ENCODE measurements around the gene TNRC6B. TPM values are rescaled to one million over a fixed set of nuclear protein-coding genes. Genes with fewer than 3 reads are reported as not detected.

TNRC6B gene
- polyA plus RNA-seq, 1 donor from 2014 or later, result 7.6 TPM

GRCh38 chr22:40231618-40232313 lies 54.0 kb downstream of the TNRC6B start:
- peaks cover 69% of the 10 kb centered on the region for H3K79me2 ChIP-seq (replicated peaks; ENCODE audit: insufficient read depth, low read length)
- no peak overlapping the region for H3K27ac ChIP-seq (ENCODE audit: low read length)
- no peak for TF ChIP-seq EZH2 (IDR thresholded peaks at IDR 0.05; ENCODE audit: borderline replicate concordance, insufficient read depth, low read length, poor library complexity, severe bottlenecking)
- TF ChIP-seq, protein P1, sequence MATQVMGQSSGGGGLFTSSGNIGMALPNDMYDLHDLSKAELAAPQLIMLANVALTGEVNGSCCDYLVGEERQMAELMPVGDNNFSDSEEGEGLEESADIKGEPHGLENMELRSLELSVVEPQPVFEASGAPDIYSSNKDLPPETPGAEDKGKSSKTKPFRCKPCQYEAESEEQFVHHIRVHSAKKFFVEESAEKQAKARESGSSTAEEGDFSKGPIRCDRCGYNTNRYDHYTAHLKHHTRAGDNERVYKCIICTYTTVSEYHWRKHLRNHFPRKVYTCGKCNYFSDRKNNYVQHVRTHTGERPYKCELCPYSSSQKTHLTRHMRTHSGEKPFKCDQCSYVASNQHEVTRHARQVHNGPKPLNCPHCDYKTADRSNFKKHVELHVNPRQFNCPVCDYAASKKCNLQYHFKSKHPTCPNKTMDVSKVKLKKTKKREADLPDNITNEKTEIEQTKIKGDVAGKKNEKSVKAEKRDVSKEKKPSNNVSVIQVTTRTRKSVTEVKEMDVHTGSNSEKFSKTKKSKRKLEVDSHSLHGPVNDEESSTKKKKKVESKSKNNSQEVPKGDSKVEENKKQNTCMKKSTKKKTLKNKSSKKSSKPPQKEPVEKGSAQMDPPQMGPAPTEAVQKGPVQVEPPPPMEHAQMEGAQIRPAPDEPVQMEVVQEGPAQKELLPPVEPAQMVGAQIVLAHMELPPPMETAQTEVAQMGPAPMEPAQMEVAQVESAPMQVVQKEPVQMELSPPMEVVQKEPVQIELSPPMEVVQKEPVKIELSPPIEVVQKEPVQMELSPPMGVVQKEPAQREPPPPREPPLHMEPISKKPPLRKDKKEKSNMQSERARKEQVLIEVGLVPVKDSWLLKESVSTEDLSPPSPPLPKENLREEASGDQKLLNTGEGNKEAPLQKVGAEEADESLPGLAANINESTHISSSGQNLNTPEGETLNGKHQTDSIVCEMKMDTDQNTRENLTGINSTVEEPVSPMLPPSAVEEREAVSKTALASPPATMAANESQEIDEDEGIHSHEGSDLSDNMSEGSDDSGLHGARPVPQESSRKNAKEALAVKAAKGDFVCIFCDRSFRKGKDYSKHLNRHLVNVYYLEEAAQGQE (IDR thresholded peaks at IDR 0.05; ENCODE audit: borderline replicate concordance), result peak; percentile 64
- H3K4me2 ChIP-seq (ENCODE audit: low read length), result no peak overlapping the region
- H3K27me3 ChIP-seq (ENCODE audit: insufficient read depth, low read depth, low read length), result no peaks in the 10 kb centered on the region
- H3K4me3 ChIP-seq (ENCODE audit: low read length), result no peak overlapping the region
- H3K36me3 ChIP-seq (ENCODE audit: insufficient read depth, low read length), result no peaks in the 10 kb centered on the region
- H4K20me1 ChIP-seq (ENCODE audit: insufficient read depth), result peaks cover 4% of the 10 kb centered on the region
- peaks cover 7% of the 10 kb centered on the region for H3F3A ChIP-seq (ENCODE audit: insufficient read depth, low read length, poor library complexity, severe bottlenecking)
- H3K9ac ChIP-seq (ENCODE audit: low read length), result no peak overlapping the region
- no peaks in the 10 kb centered on the region for H3K9me3 ChIP-seq (ENCODE audit: low read length)
- H2AFZ ChIP-seq (ENCODE audit: low read depth, low read length), result no peak overlapping the region
- no peaks in the 10 kb centered on the region for H3K9me2 ChIP-seq (ENCODE audit: insufficient read depth, low read length)

GRCh38 chr22:40232624-40233023 lies 54.9 kb downstream of the TNRC6B start:
- H2AFZ ChIP-seq (ENCODE audit: low read depth, low read length), result no peak overlapping the region
- H3K27ac ChIP-seq (ENCODE audit: low read length), result no peak overlapping the region
- no peaks in the 10 kb centered on the region for H3K9me3 ChIP-seq (ENCODE audit: low read length)
- H3K36me3 ChIP-seq (ENCODE audit: insufficient read depth, low read length), result no peaks in the 10 kb centered on the region
- no peak overlapping the region for H3K4me2 ChIP-seq (ENCODE audit: low read length)
- H3K9ac ChIP-seq (ENCODE audit: low read length), result no peak overlapping the region
- no peaks in the 10 kb centered on the region for H3K9me2 ChIP-seq (ENCODE audit: insufficient read depth, low read length)
- TF ChIP-seq EZH2 (IDR thresholded peaks at IDR 0.05; ENCODE audit: borderline replicate concordance, insufficient read depth, low read length, poor library complexity, severe bottlenecking), result no peak
- TF ChIP-seq TAF1 (IDR thresholded peaks at IDR 0.05; ENCODE audit: low read depth), result no peak
- no peak for TF ChIP-seq EP300 (conservative IDR thresholded peaks at IDR 0.05; ENCODE audit: poor library complexity, severe bottlenecking)
- no peak for TF ChIP-seq CTCF (IDR thresholded peaks at IDR 0.05; ENCODE audit: poor library complexity, severe bottlenecking)
- TF ChIP-seq RAD21 (conservative IDR thresholded peaks at IDR 0.05), result no peak
- H3F3A ChIP-seq (ENCODE audit: insufficient read depth, low read length, poor library complexity, severe bottlenecking), result peaks cover 7% of the 10 kb centered on the region
- H3K4me3 ChIP-seq (ENCODE audit: low read length), result no peak overlapping the region
- H3K27me3 ChIP-seq (ENCODE audit: insufficient read depth, low read depth, low read length), result no peaks in the 10 kb centered on the region
- H3K79me2 ChIP-seq (replicated peaks; ENCODE audit: insufficient read depth, low read length), result peaks cover 72% of the 10 kb centered on the region
- peaks cover 7% of the 10 kb centered on the region for H4K20me1 ChIP-seq (ENCODE audit: insufficient read depth)

- Histone ChIP-seq H3K27ac (ENCODE audit: low read length) (no peak overlapping the region), H3K4me3 (ENCODE audit: low read length) (no peak overlapping the region), H3K79me2 (replicated peaks; ENCODE audit: insufficient read depth, low read length) (peaks cover 77% of the 10 kb centered on the region), H4K20me1 (ENCODE audit: insufficient read depth) (peaks cover 9% of the 10 kb centered on the region), H3F3A (ENCODE audit: insufficient read depth, low read length, poor library complexity, severe bottlenecking) (peaks cover 7% of the 10 kb centered on the region), H3K27me3 (ENCODE audit: insufficient read depth, low read depth, low read length) (no peaks in the 10 kb centered on the region), H3K36me3 (ENCODE audit: insufficient read depth, low read length) (no peaks in the 10 kb centered on the region), H3K9ac (ENCODE audit: low read length) (no peak overlapping the region), H3K4me2 (ENCODE audit: low read length) (no peak overlapping the region), H3K9me3 (ENCODE audit: low read length) (no peaks in the 10 kb centered on the region), H3K9me2 (ENCODE audit: insufficient read depth, low read length) (no peaks in the 10 kb centered on the region), H2AFZ (ENCODE audit: low read depth, low read length) (no peak overlapping the region)
- TF ChIP-seq CTCF (IDR thresholded peaks at IDR 0.05; ENCODE audit: poor library complexity, severe bottlenecking) (no peak), EZH2 (IDR thresholded peaks at IDR 0.05; ENCODE audit: borderline replicate concordance, insufficient read depth, low read length, poor library complexity, severe bottlenecking) (no peak), POLR2AphosphoS5 (IDR thresholded peaks at IDR 0.05) (no peak), MXI1 (conservative IDR thresholded peaks at IDR 0.05; ENCODE audit: poor library complexity, severe bottlenecking) (no peak), EP300 (conservative IDR thresholded peaks at IDR 0.05; ENCODE audit: poor library complexity, severe bottlenecking) (no peak), TAF1 (IDR thresholded peaks at IDR 0.05; ENCODE audit: low read depth) (no peak), SMC3 (conservative IDR thresholded peaks at IDR 0.05; ENCODE audit: poor library complexity) (no peak), RAD21 (conservative IDR thresholded peaks at IDR 0.05) (no peak)
- TF ChIP-seq, protein P1 (IDR thresholded peaks at IDR 0.05; ENCODE audit: borderline replicate concordance), result no peak
These were observed 56.2 kb downstream of the TNRC6B start for GRCh38 chr22:40233886-40234285.

All from neural cell (in vitro differentiated cells).